IgD-negative memory B cell (primary cell): Measurements from ENCODE around the gene SUMO3. TPM values are rescaled to one million over a fixed set of nuclear protein-coding genes. Genes with fewer than 3 reads are reported as not detected.

ENCODE experiments used
- H3K27ac Mint-ChIP-seq, 3 donors: one replicate each; pipeline ENCODE4 v1.8.0; 2020 to 2022; ENCODE audit warnings: mild to moderate bottlenecking in 3 of 3, mixed read lengths in 3 of 3, moderate library complexity in 1 of 3
- H3K27me3 Mint-ChIP-seq: one replicate; pipeline ENCODE4 v1.8.0; 2021; ENCODE audit warnings: mixed read lengths
- H3K36me3 Mint-ChIP-seq: one replicate; pipeline ENCODE4 v1.8.0; 2020; ENCODE audit warnings: mild to moderate bottlenecking, mixed read lengths
- H3K4me1 Mint-ChIP-seq, 3 donors: one replicate each; pipeline ENCODE4 v1.8.0; 2020 to 2022; ENCODE audit warnings: mixed read lengths in 3 of 3, mild to moderate bottlenecking in 1 of 3
- H3K4me3 Mint-ChIP-seq, 4 donors: one replicate each; pipeline ENCODE4 v1.8.0; 2020 to 2022; ENCODE audit warnings: mild to moderate bottlenecking in 4 of 4, mixed read lengths in 4 of 4, moderate library complexity in 3 of 4
- H3K9me3 Mint-ChIP-seq, 3 donors: one replicate each; pipeline ENCODE4 v1.8.0; 2020 to 2021; ENCODE audit warnings: mixed read lengths in 3 of 3, mild to moderate bottlenecking in 1 of 3
- polyA plus RNA-seq: library from polyadenylated mRNA; unstranded; fragments of 300-500 nt; fragmentation: Illumina TruSeq; gene quantifications from one replicate; pipeline ENCODE4 v1.2.3, GENCODE V29; 2021

The SUMO3 gene
- polyA plus RNA-seq, 1 donor from 2014 or later = 92.3 TPM

DNA sequence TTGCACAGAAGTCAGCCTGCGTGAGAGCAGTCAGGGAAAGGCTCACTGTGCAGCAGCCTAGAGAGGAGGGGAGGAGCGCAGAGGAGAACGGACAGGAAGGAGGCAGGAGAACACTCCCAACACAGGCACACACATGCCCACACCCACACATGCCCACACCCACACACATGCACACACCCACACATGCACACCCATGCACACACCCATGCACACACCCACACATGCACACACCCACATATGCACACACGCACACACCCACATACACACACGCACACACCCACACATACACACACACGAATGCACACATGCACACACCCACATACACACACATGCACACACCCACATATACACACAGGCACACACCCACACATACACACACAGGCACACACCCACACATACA is 7.1 kb downstream of the SUMO3 start:
- Mint-ChIP-seq H3K27me3 (no peaks in the 10 kb centered on the region), H3K9me3 (no peaks in the 10 kb centered on the region), H3K4me3 (no peak overlapping the region), H3K27ac (peak overlapping the region in 2 of 3 donors; percentile 28 to 64), H3K36me3 (no peaks in the 10 kb centered on the region), H3K4me1 (peaks cover 0 to 5% (median 2%) of the 10 kb centered on the region in 3 donors)

DNA sequence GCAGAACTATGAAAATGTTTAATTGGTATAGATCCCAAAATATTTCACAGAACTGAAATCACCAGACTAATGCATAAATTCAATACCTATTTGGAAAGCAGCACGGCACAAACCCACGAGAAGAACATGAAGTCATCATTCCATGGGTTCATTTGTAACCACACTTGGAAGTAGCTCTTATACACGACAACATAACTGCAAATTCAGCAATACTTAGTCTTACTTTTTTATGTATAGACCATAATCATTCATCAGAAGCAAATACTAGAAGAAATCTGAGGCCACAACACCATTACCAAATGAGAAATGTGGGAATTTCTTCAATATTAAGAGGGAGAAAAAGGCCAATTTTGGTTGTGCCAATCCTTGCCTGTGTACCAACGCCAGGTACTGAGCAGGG is 12.0 kb downstream of the SUMO3 start:
- no peak overlapping the region for H3K27ac Mint-ChIP-seq

DNA sequence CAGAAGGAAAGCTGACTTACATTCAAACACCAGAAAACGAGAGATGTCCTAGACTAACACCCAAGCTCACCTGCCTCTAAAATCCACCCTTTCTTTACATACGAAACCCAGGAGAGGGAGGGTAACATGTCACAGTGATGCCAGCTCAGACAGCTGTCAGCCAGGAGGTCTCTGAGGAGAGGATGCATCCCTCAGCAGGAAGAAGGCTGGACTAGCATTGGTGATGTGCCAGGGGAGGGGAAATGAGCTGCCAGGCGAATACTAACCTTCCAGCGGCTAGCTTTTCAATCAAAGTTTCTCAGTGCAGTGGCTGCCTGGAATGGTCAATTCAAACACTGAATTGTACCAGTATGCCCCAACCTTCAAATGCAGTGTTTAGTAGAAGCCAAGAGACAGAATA is 12.6 kb downstream of the SUMO3 start:
- Mint-ChIP-seq H3K4me3 (peak overlapping the region in 1 of 4 donors; percentile 72), H3K27me3 (no peaks in the 10 kb centered on the region), H3K27ac (peak overlapping the region in 1 of 3 donors; percentile 63), H3K4me1 (peaks cover 11 to 16% (median 15%) of the 10 kb centered on the region in 3 donors), H3K36me3 (no peaks in the 10 kb centered on the region), H3K9me3 (no peaks in the 10 kb centered on the region)

More for the DNA sequence above, 12.0 kb downstream of the SUMO3 start:
- Mint-ChIP-seq H3K9me3 (no peaks in the 10 kb centered on the region), H3K4me1 (peaks cover 5 to 10% (median 10%) of the 10 kb centered on the region in 3 donors), H3K27me3 (no peaks in the 10 kb centered on the region), H3K4me3 (peak overlapping the region in 1 of 4 donors; percentile 72), H3K36me3 (no peaks in the 10 kb centered on the region)

DNA sequence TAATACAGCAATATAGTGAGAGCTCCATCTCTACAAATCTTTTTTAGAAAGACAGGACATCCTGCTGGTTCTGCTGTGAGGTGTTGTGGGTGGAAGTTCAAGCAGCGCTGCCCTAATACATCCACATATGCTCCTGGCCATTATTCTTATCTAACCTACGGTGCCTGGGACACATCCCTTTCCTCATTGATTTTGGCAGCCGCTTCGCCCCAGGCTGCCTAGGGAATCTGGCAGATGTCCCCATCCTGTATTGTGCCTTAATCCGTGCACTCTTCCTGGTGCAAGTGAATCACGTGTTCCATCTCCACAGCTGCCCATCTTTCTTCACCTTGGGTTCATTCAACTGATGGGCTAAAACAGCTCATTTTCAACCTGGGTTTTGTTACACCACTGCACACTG is 13.1 kb downstream of the SUMO3 start:
- Mint-ChIP-seq H3K9me3 (no peaks in the 10 kb centered on the region), H3K4me1 (peaks cover 16 to 20% (median 18%) of the 10 kb centered on the region in 3 donors), H3K27me3 (no peaks in the 10 kb centered on the region), H3K27ac (peak overlapping the region in 1 of 3 donors; percentile 63), H3K4me3 (peak overlapping the region in 2 of 4 donors; percentile 17 to 72), H3K36me3 (no peaks in the 10 kb centered on the region)

DNA sequence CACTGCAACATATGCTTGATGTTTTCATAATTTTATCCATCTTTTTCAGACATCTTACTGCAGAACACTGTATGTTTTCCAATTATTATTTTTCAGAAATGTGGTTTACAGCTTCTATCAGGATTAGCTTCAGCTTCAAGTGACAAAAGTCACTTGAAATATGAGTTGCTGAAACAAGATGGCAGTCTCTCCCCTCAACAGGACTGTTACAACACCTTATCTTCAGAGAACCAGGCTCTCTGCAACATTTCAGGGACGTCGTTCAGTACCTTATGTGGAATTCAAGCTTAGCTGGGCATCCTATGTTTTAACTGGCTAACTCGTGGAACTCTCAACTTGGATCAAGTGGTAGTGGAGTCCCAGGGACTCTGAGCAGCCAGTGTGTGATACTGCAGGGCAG is 14.2 kb downstream of the SUMO3 start:
- Mint-ChIP-seq H3K36me3 (no peaks in the 10 kb centered on the region), H3K9me3 (no peaks in the 10 kb centered on the region), H3K4me3 (peak overlapping the region in 1 of 4 donors; percentile 90), H3K27me3 (no peaks in the 10 kb centered on the region), H3K27ac (peak overlapping the region in 1 of 3 donors; percentile 63), H3K4me1 (peaks cover 21 to 27% (median 25%) of the 10 kb centered on the region in 3 donors)

DNA sequence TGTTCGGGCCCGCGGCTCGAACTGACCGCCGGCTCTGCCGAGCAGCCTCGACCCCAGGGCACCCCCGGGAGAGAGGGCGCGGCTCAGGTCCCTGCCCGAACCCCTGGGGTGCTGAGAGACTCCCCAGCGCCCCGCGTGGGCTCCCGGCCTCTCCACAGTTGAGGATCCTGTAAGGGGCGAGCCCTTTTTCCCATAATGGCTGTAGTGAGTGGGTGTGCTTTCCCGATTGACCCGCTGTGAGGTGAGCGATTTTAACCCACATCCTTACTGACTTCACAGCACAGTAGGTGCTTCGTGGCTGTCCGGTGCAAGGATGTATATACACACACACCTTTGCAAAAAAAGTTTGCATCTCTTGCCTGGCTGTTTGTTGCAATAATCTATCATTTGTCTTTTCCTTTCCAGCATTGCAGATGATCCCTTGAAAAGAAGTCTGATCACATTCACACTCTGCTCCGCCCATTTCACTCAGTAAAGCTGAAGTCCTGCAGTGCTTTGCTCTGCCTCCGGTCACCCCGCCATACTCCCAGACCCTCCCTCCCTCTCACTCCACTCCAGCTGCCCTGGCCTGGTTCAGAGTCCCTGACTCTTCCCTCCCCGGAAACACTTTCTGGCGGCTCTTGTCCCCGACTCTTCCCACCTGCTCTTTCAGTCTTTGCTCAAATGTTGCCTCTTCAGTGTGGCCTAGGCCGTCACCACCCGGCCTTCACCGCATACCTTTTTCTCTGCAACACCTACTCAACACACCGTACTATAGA is 15.3 kb downstream of the SUMO3 start:
- peaks cover 2% of the 10 kb centered on the region for H3K36me3 Mint-ChIP-seq

DNA sequence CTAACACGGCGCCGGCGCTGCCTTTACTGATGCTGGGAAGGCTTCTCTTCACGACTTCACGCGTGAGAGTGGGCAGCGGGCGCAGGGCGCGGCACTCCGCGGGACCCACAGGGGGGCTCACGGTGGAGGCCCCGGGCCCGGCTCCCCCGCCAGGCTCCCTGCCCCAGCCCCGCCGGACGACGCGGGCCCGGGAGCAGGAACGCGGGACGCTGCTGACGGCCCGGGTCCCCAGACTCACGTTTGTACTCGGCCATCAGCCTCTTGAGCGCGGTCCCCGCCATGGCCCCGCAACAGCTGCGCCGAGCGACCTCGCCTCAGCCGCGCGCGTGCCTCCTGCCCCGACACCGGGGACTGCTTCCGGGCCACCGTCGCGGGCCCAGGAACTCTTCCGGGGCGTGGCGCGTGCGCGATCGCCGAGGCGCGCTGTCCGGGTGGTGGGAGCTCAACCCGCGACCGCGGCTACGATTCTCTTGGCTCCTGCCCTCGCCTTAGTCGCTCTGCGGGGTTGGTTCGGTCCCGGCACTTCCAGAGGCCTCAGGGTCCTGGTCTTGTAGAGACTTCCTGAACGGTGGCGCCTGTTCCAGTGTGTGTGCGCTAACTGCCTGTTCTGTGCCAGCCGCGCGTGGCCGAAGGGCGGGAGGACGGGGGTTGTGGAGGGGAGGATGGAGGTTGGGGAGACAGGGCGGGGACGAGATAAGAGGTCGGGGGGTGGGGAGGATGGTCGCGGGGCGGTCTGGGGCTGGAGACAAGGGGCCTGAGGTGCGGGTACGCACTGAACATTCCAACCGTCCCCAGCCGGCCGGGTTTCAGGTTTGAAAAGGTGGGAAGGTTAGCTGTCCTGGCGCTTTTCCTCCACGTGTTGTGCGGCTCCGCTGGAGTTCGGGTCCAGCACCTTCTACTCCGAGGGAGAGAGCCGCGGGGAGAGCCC is 16.1 kb downstream of the SUMO3 start, which contains the start of gene UBE2G2:
Gene UBE2G2, minus strand, starts transcription at position 353 of the 928 bp plus-strand sequence. Its CDS starts 72 bp downstream, at position 281.
- Mint-ChIP-seq H3K4me3 (peak within 1 kb of the TSS; percentile 90 to 100 (median 97)), H3K9me3 (no peaks in the 10 kb centered on the region), H3K36me3 (peaks cover 4% of the 10 kb centered on the region), H3K4me1 (peaks cover 23 to 38% (median 32%) of the 10 kb centered on the region in 3 donors), H3K27ac (peak within 1 kb of the TSS; percentile 75 to 97 (median 96)), H3K27me3 (no peaks in the 10 kb centered on the region)

More for the DNA sequence above, 15.3 kb downstream of the SUMO3 start:
- no peaks in the 10 kb centered on the region for H3K27me3 Mint-ChIP-seq
- peak overlapping the region in 2 of 3 donors; percentile 55 to 97 for H3K27ac Mint-ChIP-seq
- peak overlapping the region; percentile 88 to 93 (median 92) for H3K4me3 Mint-ChIP-seq
- H3K4me1 Mint-ChIP-seq = peaks cover 23 to 33% (median 28%) of the 10 kb centered on the region in 3 donors
- no peaks in the 10 kb centered on the region for H3K9me3 Mint-ChIP-seq

DNA sequence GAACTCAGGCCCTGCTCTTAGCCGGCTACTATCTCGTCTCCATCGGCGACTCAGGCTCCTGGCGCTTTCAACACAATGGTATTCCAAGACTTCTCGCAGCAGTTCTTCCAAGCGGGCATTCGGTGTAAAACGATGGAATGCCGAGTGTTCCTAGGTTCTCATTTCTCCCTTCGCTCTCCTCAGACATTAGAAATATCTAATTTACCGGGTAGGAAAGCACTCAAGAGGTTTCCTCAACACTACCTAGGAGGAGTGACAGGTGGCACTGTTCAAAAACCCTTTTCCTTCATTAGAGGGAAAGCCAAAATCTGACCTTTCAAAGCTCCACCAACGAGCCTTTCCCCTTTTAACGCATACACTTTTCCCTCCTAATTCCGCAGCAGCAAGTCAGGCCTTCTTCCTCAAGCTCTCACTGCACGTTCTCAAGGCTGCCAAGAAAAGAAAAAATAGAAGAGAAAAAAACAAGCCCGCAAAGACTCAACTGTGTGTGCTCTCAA is 16.8 kb downstream of the SUMO3 start:
- H3K9me3 Mint-ChIP-seq = no peaks in the 10 kb centered on the region
- peaks cover 26 to 40% (median 39%) of the 10 kb centered on the region in 3 donors for H3K4me1 Mint-ChIP-seq
- peak overlapping the region; percentile 90 to 100 (median 97) for H3K4me3 Mint-ChIP-seq
- peak overlapping the region; percentile 33 to 96 (median 75) for H3K27ac Mint-ChIP-seq
- no peaks in the 10 kb centered on the region for H3K27me3 Mint-ChIP-seq
- peaks cover 4% of the 10 kb centered on the region for H3K36me3 Mint-ChIP-seq

DNA sequence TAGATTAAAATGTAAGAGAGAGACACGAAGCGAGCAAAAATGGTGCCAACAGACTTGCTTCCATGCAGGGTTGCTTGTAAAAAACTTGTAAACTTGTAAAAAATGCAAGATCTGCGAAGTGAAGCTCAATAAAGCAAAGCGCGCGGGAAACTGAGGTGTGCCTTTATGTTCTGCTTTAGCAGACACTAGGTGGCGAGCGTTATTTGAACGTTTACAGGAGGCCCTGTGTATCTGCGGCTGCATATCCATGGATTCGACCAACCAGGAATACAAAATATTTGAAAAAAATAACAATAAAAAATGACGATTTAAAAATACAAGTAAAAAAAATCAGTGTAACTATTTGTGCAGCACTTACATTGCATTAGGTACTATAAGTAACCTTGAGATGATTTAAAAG is 17.8 kb downstream of the SUMO3 start:
- Mint-ChIP-seq H3K36me3 (peaks cover 6% of the 10 kb centered on the region), H3K27me3 (no peaks in the 10 kb centered on the region), H3K27ac (peak overlapping the region in 1 of 3 donors; percentile 75), H3K9me3 (no peaks in the 10 kb centered on the region), H3K4me3 (peak overlapping the region; percentile 82 to 100 (median 94)), H3K4me1 (peaks cover 30 to 42% (median 40%) of the 10 kb centered on the region in 3 donors)

DNA sequence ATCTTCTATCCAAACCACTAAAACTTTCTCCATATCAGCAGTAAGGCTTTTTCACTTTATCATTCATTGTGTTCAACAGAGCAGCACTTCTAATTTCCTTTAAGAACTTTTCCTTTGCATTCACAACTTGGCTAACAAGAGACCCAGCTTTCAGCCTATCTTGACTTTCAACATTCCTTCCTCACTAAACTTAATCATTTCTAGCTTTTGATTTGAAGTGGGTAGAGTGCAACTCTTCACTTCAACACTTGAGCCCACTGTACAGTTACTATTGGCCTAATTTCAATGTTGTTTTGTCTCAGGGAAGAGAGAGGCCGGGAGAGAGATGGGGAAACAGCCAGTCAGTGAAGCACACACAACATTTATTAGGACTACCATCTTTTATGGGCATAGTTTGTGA is 18.2 kb downstream of the SUMO3 start:
- H3K4me3 Mint-ChIP-seq = peak overlapping the region; percentile 38 to 90 (median 82)
- no peaks in the 10 kb centered on the region for H3K9me3 Mint-ChIP-seq
- H3K27ac Mint-ChIP-seq = peak overlapping the region in 1 of 3 donors; percentile 75
- peaks cover 6% of the 10 kb centered on the region for H3K36me3 Mint-ChIP-seq
- H3K4me1 Mint-ChIP-seq = peaks cover 30 to 42% (median 40%) of the 10 kb centered on the region in 3 donors
- H3K27me3 Mint-ChIP-seq = no peaks in the 10 kb centered on the region

DNA sequence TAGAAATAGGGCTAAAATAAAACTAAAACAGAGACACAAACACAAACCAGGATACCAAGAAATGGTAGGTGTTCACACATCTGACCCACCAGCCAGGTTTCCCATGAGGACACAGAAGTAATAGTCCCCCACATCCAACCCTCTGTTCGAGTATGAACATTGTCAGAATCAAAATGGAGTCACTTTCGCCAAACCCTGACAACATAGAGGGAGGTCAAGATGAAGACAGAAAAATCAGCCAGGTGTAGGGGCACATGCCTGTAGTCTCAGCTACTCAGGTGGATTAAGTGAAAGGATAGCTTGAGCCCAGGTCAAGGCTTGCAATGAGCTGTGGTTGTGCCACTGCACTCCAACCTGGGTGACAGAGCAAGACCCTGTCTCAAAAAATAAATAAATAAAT is 20.1 kb downstream of the SUMO3 start:
- Mint-ChIP-seq H3K27me3 (no peaks in the 10 kb centered on the region), H3K27ac (no peak overlapping the region), H3K4me1 (peaks cover 31 to 47% (median 45%) of the 10 kb centered on the region in 3 donors), H3K4me3 (no peak overlapping the region), H3K36me3 (peaks cover 6% of the 10 kb centered on the region), H3K9me3 (no peaks in the 10 kb centered on the region)

DNA sequence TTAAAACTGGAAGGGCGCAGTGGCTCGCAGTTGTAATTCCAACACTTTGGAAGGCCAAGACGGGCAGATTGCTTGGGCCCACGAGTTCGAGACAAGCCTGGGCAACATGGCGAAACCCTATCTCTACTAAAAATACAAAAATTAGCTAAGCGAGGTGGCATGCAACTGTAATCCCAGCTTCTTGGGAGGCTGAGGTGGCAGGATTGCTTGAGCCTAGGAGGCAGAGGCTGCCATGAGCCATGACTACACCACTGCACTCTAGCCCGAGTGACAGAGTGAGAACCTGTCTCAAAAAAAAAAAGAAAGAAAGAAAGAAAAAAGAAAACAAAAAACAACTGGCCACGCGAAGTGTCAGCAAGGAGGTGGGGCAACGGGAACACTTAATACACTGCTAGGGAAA is 22.5 kb downstream of the SUMO3 start:
- peaks cover 6% of the 10 kb centered on the region for H3K36me3 Mint-ChIP-seq
- H3K27me3 Mint-ChIP-seq = no peaks in the 10 kb centered on the region
- H3K4me3 Mint-ChIP-seq = no peak overlapping the region
- H3K27ac Mint-ChIP-seq = no peak overlapping the region
- peaks cover 32 to 46% (median 45%) of the 10 kb centered on the region in 3 donors for H3K4me1 Mint-ChIP-seq
- H3K9me3 Mint-ChIP-seq = no peaks in the 10 kb centered on the region

DNA sequence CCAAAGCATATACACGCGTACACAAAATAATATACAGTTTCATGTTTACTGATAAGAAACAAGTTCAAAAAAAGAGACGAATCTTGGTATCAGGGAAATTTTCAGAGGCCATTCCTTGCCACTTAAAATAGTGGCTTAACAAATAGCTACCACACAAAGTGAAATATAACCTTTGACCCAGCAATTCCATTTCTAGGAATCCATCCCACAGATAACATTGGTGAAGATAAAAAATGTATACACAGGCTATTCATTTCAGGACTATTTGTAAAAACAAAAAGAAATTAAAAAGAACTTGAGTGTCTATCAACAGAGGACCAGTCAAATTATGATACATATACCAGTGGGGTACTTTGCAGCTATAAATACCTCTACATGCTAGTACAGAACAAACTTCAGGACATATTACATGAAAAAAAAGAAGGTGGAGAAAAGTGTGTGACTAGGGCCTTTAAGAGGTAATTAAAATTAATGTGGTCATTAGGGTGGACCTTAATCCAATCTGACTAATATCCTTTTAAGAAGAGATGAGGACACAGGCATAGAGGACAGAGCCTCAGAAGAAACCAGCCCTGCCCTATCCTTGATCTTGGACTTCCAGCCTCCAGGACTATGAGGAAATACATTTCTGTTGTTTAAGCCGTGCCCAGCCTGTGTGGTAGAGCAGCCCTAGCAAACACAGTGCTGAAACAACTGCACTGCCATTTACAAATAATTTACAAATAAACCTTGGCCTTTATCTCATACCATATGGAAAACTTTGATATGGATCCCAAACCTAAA is 24.1 kb downstream of the SUMO3 start:
- peaks cover 37 to 45% (median 42%) of the 10 kb centered on the region in 3 donors for H3K4me1 Mint-ChIP-seq
- peaks cover 6% of the 10 kb centered on the region for H3K36me3 Mint-ChIP-seq
- H3K4me3 Mint-ChIP-seq = no peak overlapping the region
- no peaks in the 10 kb centered on the region for H3K27me3 Mint-ChIP-seq
- H3K9me3 Mint-ChIP-seq = no peaks in the 10 kb centered on the region
- peak overlapping the region; percentile 14 to 65 (median 31) for H3K27ac Mint-ChIP-seq
